ENCODE data around the gene ADGRL2. TPM values are rescaled to one million over a fixed set of nuclear protein-coding genes. Genes with fewer than 3 reads are reported as not detected.

Gene ADGRL2
- polyA plus RNA-seq, 1 experiment = 22.7 TPM

DNA sequence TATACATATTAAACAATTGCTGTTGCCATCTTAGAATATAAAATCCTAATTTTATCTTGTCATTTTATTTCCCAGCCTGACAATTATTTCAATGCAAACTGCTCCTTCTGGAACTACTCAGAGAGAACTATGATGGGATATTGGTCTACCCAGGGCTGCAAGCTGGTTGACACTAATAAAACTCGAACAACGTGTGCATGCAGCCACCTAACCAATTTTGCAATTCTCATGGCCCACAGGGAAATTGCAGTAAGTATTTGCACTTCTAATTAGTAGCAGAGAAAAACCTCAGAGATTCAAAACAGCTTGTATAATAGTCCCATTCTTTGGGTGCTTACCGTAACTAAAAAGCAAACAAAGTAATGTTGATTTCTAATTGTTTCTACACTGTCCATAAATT lies 167.2 kb downstream of the ADGRL2 start:
- no peak overlapping the region for H3K27ac ChIP-seq (ENCODE audit: low read depth, low read length)
- TF ChIP-seq, protein P1, sequence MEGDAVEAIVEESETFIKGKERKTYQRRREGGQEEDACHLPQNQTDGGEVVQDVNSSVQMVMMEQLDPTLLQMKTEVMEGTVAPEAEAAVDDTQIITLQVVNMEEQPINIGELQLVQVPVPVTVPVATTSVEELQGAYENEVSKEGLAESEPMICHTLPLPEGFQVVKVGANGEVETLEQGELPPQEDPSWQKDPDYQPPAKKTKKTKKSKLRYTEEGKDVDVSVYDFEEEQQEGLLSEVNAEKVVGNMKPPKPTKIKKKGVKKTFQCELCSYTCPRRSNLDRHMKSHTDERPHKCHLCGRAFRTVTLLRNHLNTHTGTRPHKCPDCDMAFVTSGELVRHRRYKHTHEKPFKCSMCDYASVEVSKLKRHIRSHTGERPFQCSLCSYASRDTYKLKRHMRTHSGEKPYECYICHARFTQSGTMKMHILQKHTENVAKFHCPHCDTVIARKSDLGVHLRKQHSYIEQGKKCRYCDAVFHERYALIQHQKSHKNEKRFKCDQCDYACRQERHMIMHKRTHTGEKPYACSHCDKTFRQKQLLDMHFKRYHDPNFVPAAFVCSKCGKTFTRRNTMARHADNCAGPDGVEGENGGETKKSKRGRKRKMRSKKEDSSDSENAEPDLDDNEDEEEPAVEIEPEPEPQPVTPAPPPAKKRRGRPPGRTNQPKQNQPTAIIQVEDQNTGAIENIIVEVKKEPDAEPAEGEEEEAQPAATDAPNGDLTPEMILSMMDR (IDR thresholded peaks at IDR 0.05; ENCODE audit: low read depth, low read length) = no peak
- H3K4me3 ChIP-seq (ENCODE audit: low read depth, low read length) = no peak overlapping the region
- DNase-seq (ENCODE audit: low read depth, low spot score) = no peak
- ChIA-PET POLR2A (no interaction called here), CTCF (no interaction called here)
- H3K9me3 ChIP-seq (ENCODE audit: control insufficient read depth, insufficient read depth, low read length) = no peaks in the 10 kb centered on the region
- H3K27me3 ChIP-seq (ENCODE audit: control insufficient read depth, insufficient read depth, low read length) = no peaks in the 10 kb centered on the region

- POLR2A ChIA-PET = no interaction called here
- no peak for DNase-seq (ENCODE audit: low read depth, low spot score)
- Histone ChIP-seq H3K9me3 (ENCODE audit: control insufficient read depth, insufficient read depth, low read length) (no peaks in the 10 kb centered on the region), H3K27ac (ENCODE audit: low read depth, low read length) (no peak overlapping the region), H3K4me3 (ENCODE audit: low read depth, low read length) (no peak overlapping the region), H3K27me3 (ENCODE audit: control insufficient read depth, insufficient read depth, low read length) (no peaks in the 10 kb centered on the region)
- CTCF ChIA-PET = no interaction called here
- TF ChIP-seq, protein P1 (IDR thresholded peaks at IDR 0.05; ENCODE audit: low read depth, low read length) = no peak
These were observed 169.7 kb downstream of the ADGRL2 start for GRCh38 chr1:81970416-81970815.

GRCh38 chr1:81974222-81974841 lies 173.6 kb downstream of the ADGRL2 start:
- ChIA-PET POLR2A (no interaction called here), CTCF (no interaction called here)
- Histone ChIP-seq H3K27ac (ENCODE audit: low read depth, low read length) (no peak overlapping the region), H3K4me3 (ENCODE audit: low read depth, low read length) (no peak overlapping the region), H3K9me3 (ENCODE audit: control insufficient read depth, insufficient read depth, low read length) (no peaks in the 10 kb centered on the region), H3K27me3 (ENCODE audit: control insufficient read depth, insufficient read depth, low read length) (no peaks in the 10 kb centered on the region)
- no peak for DNase-seq (ENCODE audit: low read depth, low spot score)
- TF ChIP-seq, protein P1 (IDR thresholded peaks at IDR 0.05; ENCODE audit: low read depth, low read length) = no peak

GRCh38 chr1:81974883-81975555 lies 174.3 kb downstream of the ADGRL2 start:
- H3K27ac ChIP-seq (ENCODE audit: low read depth, low read length) = no peak overlapping the region
- H3K27me3 ChIP-seq (ENCODE audit: control insufficient read depth, insufficient read depth, low read length) = no peaks in the 10 kb centered on the region
- no peak for DNase-seq (ENCODE audit: low read depth, low spot score)
- TF ChIP-seq, protein P1 (IDR thresholded peaks at IDR 0.05; ENCODE audit: low read depth, low read length) = no peak
- H3K9me3 ChIP-seq (ENCODE audit: control insufficient read depth, insufficient read depth, low read length) = no peaks in the 10 kb centered on the region
- CTCF ChIA-PET = no interaction called here
- POLR2A ChIA-PET = no interaction called here
- H3K4me3 ChIP-seq (ENCODE audit: low read depth, low read length) = no peak overlapping the region

DNA sequence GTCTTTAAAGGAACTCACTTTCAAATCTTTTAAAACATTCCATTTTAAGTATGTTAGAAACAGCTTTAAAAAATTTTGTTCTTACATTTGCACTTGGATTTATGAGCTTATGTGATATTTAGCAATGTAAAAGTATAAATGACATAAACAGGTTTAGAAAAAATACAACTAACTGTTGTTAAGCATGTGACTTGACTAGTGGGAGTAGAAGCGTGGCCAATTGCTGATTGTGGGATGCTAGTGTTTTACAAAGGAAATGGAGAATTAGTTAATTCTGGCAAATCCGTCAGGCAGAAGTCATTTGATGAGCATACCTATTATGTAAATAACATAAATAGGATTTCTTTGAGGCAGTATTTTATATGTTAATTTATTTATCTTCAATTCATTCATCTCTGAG lies 175.8 kb downstream of the ADGRL2 start:
- Histone ChIP-seq H3K4me3 (ENCODE audit: low read depth, low read length) (no peak overlapping the region), H3K27ac (ENCODE audit: low read depth, low read length) (no peak overlapping the region), H3K27me3 (ENCODE audit: control insufficient read depth, insufficient read depth, low read length) (no peaks in the 10 kb centered on the region), H3K9me3 (ENCODE audit: control insufficient read depth, insufficient read depth, low read length) (no peaks in the 10 kb centered on the region)
- POLR2A ChIA-PET = no interaction called here
- TF ChIP-seq, protein P1 (IDR thresholded peaks at IDR 0.05; ENCODE audit: low read depth, low read length) = no peak
- DNase-seq (ENCODE audit: low read depth, low spot score) = no peak
- CTCF ChIA-PET = no interaction called here

Data from AG04450 (cell line).